ENCODE measurements around the gene RTF2.

RTF2 gene

GRCh38 chr20:56488566-56488965 lies 20.1 kb downstream of the RTF2 start:
- no peak overlapping the region for H2AFZ ChIP-seq
- no peaks in the 10 kb centered on the region for H3K4me1 ChIP-seq
- no peaks in the 10 kb centered on the region for H3K9me3 ChIP-seq (ENCODE audit: control insufficient read depth, low read length)
- TF ChIP-seq CTCF (IDR thresholded peaks at IDR 0.05), result no peak
- H3K4me2 ChIP-seq (ENCODE audit: low read length), result no peak overlapping the region
- no peaks in the 10 kb centered on the region for H3K27me3 ChIP-seq (ENCODE audit: control insufficient read depth, insufficient read depth, low read length)
- no peak overlapping the region for H3K4me3 ChIP-seq (ENCODE audit: low read depth, low read length)
- H3K9ac ChIP-seq, result no peak overlapping the region
- H3K79me2 ChIP-seq, result peaks cover 50% of the 10 kb centered on the region
- no peaks in the 10 kb centered on the region for H3K36me3 ChIP-seq (ENCODE audit: control insufficient read depth, insufficient read depth, low read length)
- no peak overlapping the region for H3K27ac ChIP-seq

GRCh38 chr20:56501116-56501515 lies 32.7 kb downstream of the RTF2 start:
- Histone ChIP-seq H2AFZ (no peak overlapping the region), H3K9me3 (ENCODE audit: control insufficient read depth, low read length) (no peaks in the 10 kb centered on the region), H3K4me2 (ENCODE audit: low read length) (no peak overlapping the region), H3K27ac (no peak overlapping the region), H3K9ac (no peak overlapping the region), H3K27me3 (ENCODE audit: control insufficient read depth, insufficient read depth, low read length) (no peaks in the 10 kb centered on the region), H3K4me1 (no peaks in the 10 kb centered on the region), H3K4me3 (ENCODE audit: low read depth, low read length) (no peak overlapping the region), H3K36me3 (ENCODE audit: control insufficient read depth, insufficient read depth, low read length) (no peaks in the 10 kb centered on the region), H3K79me2 (peaks cover 17% of the 10 kb centered on the region)
- no peak for TF ChIP-seq CTCF (IDR thresholded peaks at IDR 0.05)

GRCh38 chr20:56503916-56504315 lies 35.5 kb downstream of the RTF2 start:
- H3K79me2 ChIP-seq, result peaks cover 12% of the 10 kb centered on the region
- no peak overlapping the region for H3K4me3 ChIP-seq (ENCODE audit: low read depth, low read length)
- no peak overlapping the region for H3K4me2 ChIP-seq (ENCODE audit: low read length)
- no peaks in the 10 kb centered on the region for H3K27me3 ChIP-seq (ENCODE audit: control insufficient read depth, insufficient read depth, low read length)
- H3K9ac ChIP-seq, result no peak overlapping the region
- H3K9me3 ChIP-seq (ENCODE audit: control insufficient read depth, low read length), result no peaks in the 10 kb centered on the region
- no peak for TF ChIP-seq CTCF (IDR thresholded peaks at IDR 0.05)
- H3K4me1 ChIP-seq, result no peaks in the 10 kb centered on the region
- no peak overlapping the region for H3K27ac ChIP-seq
- no peaks in the 10 kb centered on the region for H3K36me3 ChIP-seq (ENCODE audit: control insufficient read depth, insufficient read depth, low read length)
- no peak overlapping the region for H2AFZ ChIP-seq

- H3K79me2 ChIP-seq, result peaks cover 12% of the 10 kb centered on the region
- H3K4me3 ChIP-seq (ENCODE audit: low read depth, low read length), result no peak overlapping the region
- no peak overlapping the region for H2AFZ ChIP-seq
- H3K9me3 ChIP-seq (ENCODE audit: control insufficient read depth, low read length), result no peaks in the 10 kb centered on the region
- no peak overlapping the region for H3K27ac ChIP-seq
- H3K36me3 ChIP-seq (ENCODE audit: control insufficient read depth, insufficient read depth, low read length), result no peaks in the 10 kb centered on the region
- H3K9ac ChIP-seq, result no peak overlapping the region
- no peak overlapping the region for H3K4me2 ChIP-seq (ENCODE audit: low read length)
- no peak for TF ChIP-seq CTCF (IDR thresholded peaks at IDR 0.05)
- no peaks in the 10 kb centered on the region for H3K27me3 ChIP-seq (ENCODE audit: control insufficient read depth, insufficient read depth, low read length)
- no peaks in the 10 kb centered on the region for H3K4me1 ChIP-seq
These were observed 36.1 kb downstream of the RTF2 start for GRCh38 chr20:56504373-56505005.

GRCh38 chr20:56506103-56506502 lies 37.7 kb downstream of the RTF2 start:
- H3K27me3 ChIP-seq (ENCODE audit: control insufficient read depth, insufficient read depth, low read length), result no peaks in the 10 kb centered on the region
- no peaks in the 10 kb centered on the region for H3K4me1 ChIP-seq
- no peaks in the 10 kb centered on the region for H3K9me3 ChIP-seq (ENCODE audit: control insufficient read depth, low read length)
- H3K4me3 ChIP-seq (ENCODE audit: low read depth, low read length), result no peak overlapping the region
- H3K4me2 ChIP-seq (ENCODE audit: low read length), result no peak overlapping the region
- no peak overlapping the region for H3K9ac ChIP-seq
- H3K79me2 ChIP-seq, result peaks cover 9% of the 10 kb centered on the region
- no peaks in the 10 kb centered on the region for H3K36me3 ChIP-seq (ENCODE audit: control insufficient read depth, insufficient read depth, low read length)
- no peak for TF ChIP-seq CTCF (IDR thresholded peaks at IDR 0.05)
- H3K27ac ChIP-seq, result no peak overlapping the region
- H2AFZ ChIP-seq, result no peak overlapping the region
